Liver (tissue), 3 donors: Measurements from ENCODE around the gene SGCD.

Source experiments
- EGR1 ChIP-seq, 2 donors: IDR thresholded peaks; 2 replicates each; pipeline ENCODE4 v1.6.1; 2016 to 2018; ENCODE audit warnings: antibody characterized with exemption in 2 of 2, low read depth in 2 of 2
- FOXA1 ChIP-seq: IDR thresholded peaks from 2 replicates; pipeline ENCODE4 v1.6.1; 2016; ENCODE audit warnings: antibody characterized with exemption
- GABPA ChIP-seq, 2 donors: IDR thresholded peaks in 1 of 2; conservative IDR thresholded peaks in 1 of 2; 2 replicates each; pipeline ENCODE4 v1.6.1; 2016; ENCODE audit warnings: antibody characterized with exemption in 2 of 2, mild to moderate bottlenecking in 1 of 2, moderate library complexity in 1 of 2
- JUND ChIP-seq, 2 donors: IDR thresholded peaks; 2 replicates each; pipeline ENCODE4 v1.6.1; 2016; ENCODE audit warnings: antibody characterized with exemption in 2 of 2
- RAD21 ChIP-seq, 2 donors: IDR thresholded peaks; 2 replicates each; pipeline ENCODE4 v1.6.1; 2016; ENCODE audit warnings: antibody characterized with exemption in 2 of 2, mild to moderate bottlenecking in 2 of 2
- REST ChIP-seq: IDR thresholded peaks from 2 replicates; pipeline ENCODE4 v1.6.1; 2016; ENCODE audit warnings: antibody characterized with exemption, mild to moderate bottlenecking
- SP1 ChIP-seq: IDR thresholded peaks from 2 replicates; pipeline ENCODE4 v1.6.1; 2018; ENCODE audit warnings: antibody characterized with exemption, mild to moderate bottlenecking
- YY1 ChIP-seq: IDR thresholded peaks from 2 replicates; pipeline ENCODE4 v1.6.1; 2016; ENCODE audit warnings: antibody characterized with exemption, mild to moderate bottlenecking
- ZBTB33 ChIP-seq: IDR thresholded peaks from 2 replicates; pipeline ENCODE4 v1.6.1; 2016; ENCODE audit warnings: antibody characterized with exemption
- TF ChIP-seq, protein P1 (sequence below): fragments of 150-350 bp; IDR thresholded peaks from 2 replicates; pipeline ENCODE4 v1.5.1; 2017; ENCODE audit warnings: improper control_type of control experiment, low read depth, low read length; ENCODE audit not compliant: missing input control
- TF ChIP-seq, protein P2 (sequence below): IDR thresholded peaks from 2 replicates; pipeline ENCODE4 v1.6.1; 2016; ENCODE audit warnings: antibody characterized with exemption
- TF ChIP-seq, protein P3 (sequence below): IDR thresholded peaks from 2 replicates; pipeline ENCODE4 v1.6.1; 2016; ENCODE audit warnings: antibody characterized with exemption
- donor health status: healthy.
- donor health status: healthy.

DNA sequence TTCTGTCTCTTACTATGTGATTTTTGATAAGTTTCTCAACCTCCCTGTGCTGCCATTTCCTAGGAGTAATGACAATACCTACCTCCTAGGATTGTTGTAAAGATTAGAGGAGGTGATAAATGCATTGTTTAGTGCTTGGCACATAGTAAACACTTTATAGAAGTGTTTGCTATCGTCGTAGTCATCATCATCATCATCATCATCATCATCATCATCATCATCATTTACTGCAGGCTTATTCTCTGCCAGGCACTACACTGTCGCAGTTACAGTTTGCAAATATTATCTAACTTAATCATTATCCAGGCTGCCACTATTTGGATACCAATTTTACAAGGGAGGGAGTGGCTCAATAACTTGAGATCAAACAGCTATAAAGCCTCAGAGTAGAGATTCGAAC lies 24.5 kb downstream of the SGCD start:
- no peak for TF ChIP-seq JUND (IDR thresholded peaks at IDR 0.05)
- TF ChIP-seq, protein P1, sequence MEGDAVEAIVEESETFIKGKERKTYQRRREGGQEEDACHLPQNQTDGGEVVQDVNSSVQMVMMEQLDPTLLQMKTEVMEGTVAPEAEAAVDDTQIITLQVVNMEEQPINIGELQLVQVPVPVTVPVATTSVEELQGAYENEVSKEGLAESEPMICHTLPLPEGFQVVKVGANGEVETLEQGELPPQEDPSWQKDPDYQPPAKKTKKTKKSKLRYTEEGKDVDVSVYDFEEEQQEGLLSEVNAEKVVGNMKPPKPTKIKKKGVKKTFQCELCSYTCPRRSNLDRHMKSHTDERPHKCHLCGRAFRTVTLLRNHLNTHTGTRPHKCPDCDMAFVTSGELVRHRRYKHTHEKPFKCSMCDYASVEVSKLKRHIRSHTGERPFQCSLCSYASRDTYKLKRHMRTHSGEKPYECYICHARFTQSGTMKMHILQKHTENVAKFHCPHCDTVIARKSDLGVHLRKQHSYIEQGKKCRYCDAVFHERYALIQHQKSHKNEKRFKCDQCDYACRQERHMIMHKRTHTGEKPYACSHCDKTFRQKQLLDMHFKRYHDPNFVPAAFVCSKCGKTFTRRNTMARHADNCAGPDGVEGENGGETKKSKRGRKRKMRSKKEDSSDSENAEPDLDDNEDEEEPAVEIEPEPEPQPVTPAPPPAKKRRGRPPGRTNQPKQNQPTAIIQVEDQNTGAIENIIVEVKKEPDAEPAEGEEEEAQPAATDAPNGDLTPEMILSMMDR, result no peak
- TF ChIP-seq REST, result no peak
- no peak for TF ChIP-seq SP1
- no peak for TF ChIP-seq RAD21 (IDR thresholded peaks at IDR 0.05)
- TF ChIP-seq, protein P2, sequence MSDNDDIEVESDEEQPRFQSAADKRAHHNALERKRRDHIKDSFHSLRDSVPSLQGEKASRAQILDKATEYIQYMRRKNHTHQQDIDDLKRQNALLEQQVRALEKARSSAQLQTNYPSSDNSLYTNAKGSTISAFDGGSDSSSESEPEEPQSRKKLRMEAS, result no peak
- TF ChIP-seq FOXA1, result no peak
- no peak for TF ChIP-seq ZBTB33
- TF ChIP-seq GABPA (IDR thresholded peaks at IDR 0.05 in 1 of 2, conservative IDR thresholded peaks at IDR 0.05 in 1 of 2), result no peak
- TF ChIP-seq, protein P3, sequence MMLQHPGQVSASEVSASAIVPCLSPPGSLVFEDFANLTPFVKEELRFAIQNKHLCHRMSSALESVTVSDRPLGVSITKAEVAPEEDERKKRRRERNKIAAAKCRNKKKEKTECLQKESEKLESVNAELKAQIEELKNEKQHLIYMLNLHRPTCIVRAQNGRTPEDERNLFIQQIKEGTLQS, result no peak
- no peak for TF ChIP-seq EGR1 (IDR thresholded peaks at IDR 0.05; ENCODE audit: low read depth in 2 of 2)
- TF ChIP-seq YY1, result no peak
